Common myeloid progenitor, CD34-positive (primary cell): Measurements from ENCODE around the gene PRRG4.
"Not testable (repeated sequence)": the region's sequence is repeated elsewhere in the genome, so short reads cannot be mapped to it uniquely, and the experiment has no call there.

Experiments used
- CTCF ChIA-PET: fragments of 350-600 bp; sonication (Branson Sonifier 250); formaldehyde crosslinking; loops from one replicate; lab custom pipeline; 2021; ENCODE audit warnings: antibody characterized with exemption; lab: Charles Lee
- POLR2A ChIA-PET: fragments of 350-600 bp; sonication (Branson Sonifier 250); formaldehyde crosslinking; loops from one replicate; lab custom pipeline; 2021; ENCODE audit warnings: antibody characterized with exemption; lab: Charles Lee
- DNase-seq, 3 donors: peaks; one replicate each; pipeline versions ENCODE4 v3.0.0 to v3.0.0-alpha.2; 2013
- H3K27ac ChIP-seq, 2 experiments: 1 replicate in 1 of 2; 2 replicates in 1 of 2; pipeline ENCODE4 v1.7.0; 2013; ENCODE audit warnings: inconsistent platforms in 2 of 2, low read length in 2 of 2, mild to moderate bottlenecking in 2 of 2, low read depth in 1 of 2, moderate library complexity in 1 of 2; ENCODE audit not compliant: severe bottlenecking in 2 of 2, insufficient read depth in 1 of 2, poor library complexity in 1 of 2
- H3K27me3 ChIP-seq, 5 experiments: replicated peaks in 2 of 5; 1 replicate in 3 of 5; 2 replicates in 2 of 5; pipeline versions ENCODE4 v1.6.1 to v1.7.0; 2013; ENCODE audit warnings: low read length in 4 of 5, mild to moderate bottlenecking in 2 of 5, moderate library complexity in 2 of 5, inconsistent platforms in 1 of 5; ENCODE audit not compliant: insufficient read depth in 5 of 5, control insufficient read depth in 4 of 5
- H3K36me3 ChIP-seq, 4 experiments: 1 replicate in 2 of 4; 2 replicates in 2 of 4; pipeline versions ENCODE4 v1.6.1 to v1.7.0; 2013; ENCODE audit warnings: low read length in 3 of 4, control low read depth in 1 of 4, mild to moderate bottlenecking in 1 of 4; ENCODE audit not compliant: control insufficient read depth in 4 of 4, insufficient read depth in 4 of 4
- H3K4me1 ChIP-seq, 4 experiments: 1 replicate in 3 of 4; 2 replicates in 1 of 4; pipeline versions ENCODE4 v1.6.1 to v1.7.1; 2013; ENCODE audit warnings: low read length in 3 of 4, mild to moderate bottlenecking in 3 of 4, control low read depth in 1 of 4, inconsistent platforms in 1 of 4, moderate library complexity in 1 of 4; ENCODE audit not compliant: control insufficient read depth in 4 of 4, insufficient read depth in 4 of 4; ENCODE audit errors: control extremely low read depth in 1 of 4
- H3K4me3 ChIP-seq, 7 experiments: 1 replicate in 4 of 7; 2 replicates in 3 of 7; pipeline versions ENCODE4 v1.5.1 to v1.7.0; 2013; ENCODE audit warnings: mild to moderate bottlenecking in 7 of 7, low read length in 6 of 7, moderate library complexity in 6 of 7, inconsistent platforms in 2 of 7, low read depth in 2 of 7, control low read depth in 1 of 7; ENCODE audit not compliant: insufficient read depth in 4 of 7, control insufficient read depth in 1 of 7; ENCODE audit errors: extremely low read depth in 1 of 7
- H3K9me3 ChIP-seq, 5 experiments: 1 replicate in 4 of 5; 2 replicates in 1 of 5; pipeline versions ENCODE4 v1.6.1 to v1.7.1; 2013; ENCODE audit warnings: low read length in 4 of 5, mild to moderate bottlenecking in 2 of 5, inconsistent platforms in 1 of 5, low read depth in 1 of 5, moderate library complexity in 1 of 5; ENCODE audit not compliant: control insufficient read depth in 4 of 5, insufficient read depth in 2 of 5; ENCODE audit errors: control extremely low read depth in 1 of 5
- WGBS: methylation state at CpG from one replicate; pipeline ENCODE4 v1.1.5; 2013; ENCODE audit not compliant: insufficient coverage; 5-methylcytosine and 5-hydroxymethylcytosine counted together

PRRG4 gene

GRCh38 chr11:32852207-32852606 is 22.5 kb downstream of the PRRG4 start:
- no peaks in the 10 kb centered on the region for H3K9me3 ChIP-seq
- CTCF ChIA-PET: no interaction called here
- POLR2A ChIA-PET: no interaction called here
- H3K4me1 ChIP-seq: peaks cover 0 to 9% (median 8%) of the 10 kb centered on the region in 4 experiments
- DNase-seq: peak in 2 of 3 donors; percentile 21 to 30
- H3K4me3 ChIP-seq: no peak overlapping the region
- peaks cover 0 to 6% (median 0%) of the 10 kb centered on the region in 4 experiments for H3K36me3 ChIP-seq
- 93% methylated on average over 3 of the region's 4 CpGs for WGBS
- H3K27me3 ChIP-seq: no peaks in the 10 kb centered on the region
- H3K27ac ChIP-seq: no peak overlapping the region

GRCh38 chr11:32855601-32856000 is 25.9 kb downstream of the PRRG4 start:
- Histone ChIP-seq H3K4me3 (no peak overlapping the region), H3K36me3 (peaks cover 0 to 4% (median 0%) of the 10 kb centered on the region in 4 experiments), H3K4me1 (peaks cover 0 to 3% (median 0%) of the 10 kb centered on the region in 4 experiments), H3K27me3 (no peaks in the 10 kb centered on the region), H3K27ac (no peak overlapping the region), H3K9me3 (no peaks in the 10 kb centered on the region)
- CTCF ChIA-PET: no interaction called here
- 100% methylated on average over 1 of the region's 2 CpGs for WGBS
- DNase-seq: no peak
- POLR2A ChIA-PET: no interaction called here

GRCh38 chr11:32858731-32859130 is 29.0 kb downstream of the PRRG4 start:
- DNase-seq: no peak
- Histone ChIP-seq H3K27me3 (no peaks in the 10 kb centered on the region), H3K27ac (no peak overlapping the region), H3K4me3 (no peak overlapping the region), H3K9me3 (no peaks in the 10 kb centered on the region), H3K36me3 (no peaks in the 10 kb centered on the region), H3K4me1 (no peaks in the 10 kb centered on the region)
- ChIA-PET POLR2A (no interaction called here), CTCF (interaction anchor here (1.0 to 1.5 kb wide), 3 partner anchors 15 to 23 kb away, joined by 4 to 5 read pairs (median 4); no protein-coding TSS in a partner anchor)
- WGBS: no CpG with 5 or more reads among the region's 1 CpG

- ChIA-PET CTCF (interaction anchor here (1.2 to 2.2 kb wide), 2 partner anchors 11 to 25 kb away, joined by 3 to 5 read pairs; no protein-coding TSS in a partner anchor), POLR2A (no interaction called here)
- 100% methylated on average over 3 of the region's 3 CpGs for WGBS
- Histone ChIP-seq H3K9me3 (no peaks in the 10 kb centered on the region), H3K4me1 (no peaks in the 10 kb centered on the region), H3K4me3 (no peak overlapping the region), H3K36me3 (no peaks in the 10 kb centered on the region), H3K27ac (no peak overlapping the region), H3K27me3 (no peaks in the 10 kb centered on the region)
- DNase-seq: no peak
Observed at GRCh38 chr11:32861850-32862577, 32.3 kb downstream of the PRRG4 start.

GRCh38 chr11:32864555-32864954 is 34.8 kb downstream of the PRRG4 start:
- Histone ChIP-seq H3K27ac (no peak overlapping the region), H3K4me1 (no peaks in the 10 kb centered on the region), H3K9me3 (peaks cover 0 to 4% (median 0%) of the 10 kb centered on the region in 5 experiments), H3K36me3 (no peaks in the 10 kb centered on the region), H3K27me3 (no peaks in the 10 kb centered on the region), H3K4me3 (no peak overlapping the region)
- ChIA-PET CTCF (no interaction called here), POLR2A (no interaction called here)
- DNase-seq: no peak

- H3K4me1 ChIP-seq, DNase-seq, H3K4me3 ChIP-seq, POLR2A ChIA-PET, H3K9me3 ChIP-seq, H3K27ac ChIP-seq, H3K36me3 ChIP-seq, H3K27me3 ChIP-seq: not testable (repeated sequence)
- no CpG with 5 or more reads among the region's 4 CpGs for WGBS
- CTCF ChIA-PET: interaction anchor here (0.8 kb wide), 1 partner anchor 15 kb away, joined by 3 read pairs; no protein-coding TSS in a partner anchor
Observed at GRCh38 chr11:32868752-32869151, 39.0 kb downstream of the PRRG4 start.

- 59% methylated on average over 2 of the region's 2 CpGs for WGBS
- Histone ChIP-seq H3K4me1 (no peaks in the 10 kb centered on the region), H3K9me3 (peaks cover 0 to 7% (median 0%) of the 10 kb centered on the region in 5 experiments), H3K36me3 (no peaks in the 10 kb centered on the region), H3K4me3 (no peak overlapping the region), H3K27ac (no peak overlapping the region), H3K27me3 (no peaks in the 10 kb centered on the region)
- CTCF ChIA-PET: interaction anchor here (1.0 to 1.9 kb wide), 3 partner anchors 25 to 198 kb away, joined by 3 read pairs; no protein-coding TSS in a partner anchor
- POLR2A ChIA-PET: no interaction called here
- DNase-seq: peak; percentile 26 to 59 (median 56)
Observed at GRCh38 chr11:32870676-32871075, 40.9 kb downstream of the PRRG4 start.
